ENCODE measurements around the gene FAM13A. TPM values are rescaled to one million over a fixed set of nuclear protein-coding genes. Genes with fewer than 3 reads are reported as not detected.

Gene FAM13A
- total and polyA plus RNA-seq, 2 of the 13 experiments (the other 11 are each of a cell fraction or from before 2014, with no cell fraction given) = 1.2 to 36.2 TPM

GRCh38 chr4:88865466-88865865 lies 191.5 kb downstream of the FAM13A start:
- FAIRE-seq (no peak), ATAC-seq (no peak), DNase-seq (ENCODE audit: low spot score) (no peak)
- H3K27ac ChIP-seq (ENCODE audit: extremely low read length, insufficient read depth, low read length) = no peak overlapping the region
- no peak overlapping the region for H3K4me3 ChIP-seq (replicated peaks in 1 of 3; ENCODE audit: insufficient read depth in 1 of 3, low read depth in 2 of 3, low read length in 3 of 3)
- no TSS peak for BruUV-seq (replicated peaks)
- no peaks in the 10 kb centered on the region for H3K9me3 ChIP-seq (ENCODE audit: low read length)
- peaks cover 5% of the 10 kb centered on the region for H3K4me1 ChIP-seq (ENCODE audit: insufficient read depth, low read length)
- CTCF ChIA-PET (ENCODE audit: low intra/inter-chr PET ratio, low total read pairs) = no interaction called here
- H3K4me2 ChIP-seq (ENCODE audit: low read depth, low read length) = 0 out of 2 replicates have a peak overlapping the region, but pooled peaks have one; percentile 1
- H4K20me1 ChIP-seq (ENCODE audit: insufficient read depth, low read length) = no peaks in the 10 kb centered on the region
- no peaks in the 10 kb centered on the region for H3K36me3 ChIP-seq (replicated peaks in 1 of 2; ENCODE audit: control insufficient read depth in 1 of 2, insufficient read depth in 2 of 2, low read length in 2 of 2)
- in situ Hi-C loops (cut with HindIII; ENCODE audit: extremely low pct_ligation_motif_present, low pct_unique_long_range_greater_than_20kb) = no loop called here
- H3K27me3 ChIP-seq (ENCODE audit: control insufficient read depth in 1 of 2, insufficient read depth in 2 of 2, low read length in 2 of 2) = no peaks in the 10 kb centered on the region
- no peaks in the 10 kb centered on the region for H3K79me2 ChIP-seq (ENCODE audit: insufficient read depth, low read length)
- intact Hi-C loops (cut with micrococcal nuclease; ENCODE audit: unreplicated experiment) = no loop called here
- no peak overlapping the region for H3K9ac ChIP-seq (ENCODE audit: insufficient read depth, low read depth, low read length)
- WGBS (ENCODE audit: low lambda C conversion rate) = 36% methylated on average over 6 of the region's 6 CpGs
- no peak overlapping the region for H2AFZ ChIP-seq (ENCODE audit: low read length)
- POLR2A ChIA-PET = interaction anchor here (0.7 kb wide), 1 partner anchor 16 kb away, joined by 3 read pairs; no protein-coding TSS in a partner anchor
- TF ChIP-seq RORA (CRISPR knock-in tag; IDR thresholded peaks at IDR 0.05) = no peak
- TF ChIP-seq ZNF414 (CRISPR knock-in tag; IDR thresholded peaks at IDR 0.05) = no peak
- TF ChIP-seq KLF12 (CRISPR knock-in tag; IDR thresholded peaks at IDR 0.05; ENCODE audit: borderline replicate concordance) = no peak
- no peak for TF ChIP-seq IRF1 (CRISPR knock-in tag; IDR thresholded peaks at IDR 0.05; ENCODE audit: low read depth)
- TF ChIP-seq ZZZ3 (CRISPR knock-in tag; IDR thresholded peaks at IDR 0.05; ENCODE audit: borderline replicate concordance) = no peak
- no peak for TF ChIP-seq ZNF180 (CRISPR knock-in tag; IDR thresholded peaks at IDR 0.05; ENCODE audit: borderline replicate concordance, low read depth)
- no peak for TF ChIP-seq ZNF564 (CRISPR knock-in tag; IDR thresholded peaks at IDR 0.05)
- no peak for TF ChIP-seq EED (CRISPR knock-in tag; IDR thresholded peaks at IDR 0.05)
- TF ChIP-seq ZNF317 (CRISPR knock-in tag; IDR thresholded peaks at IDR 0.05) = no peak
- TF ChIP-seq TIGD3 (CRISPR knock-in tag; IDR thresholded peaks at IDR 0.05; ENCODE audit: borderline replicate concordance) = no peak
- TF ChIP-seq MTERF4 (CRISPR knock-in tag; IDR thresholded peaks at IDR 0.05) = no peak
- no peak for TF ChIP-seq TBP (CRISPR knock-in tag; IDR thresholded peaks at IDR 0.05)
- no peak for TF ChIP-seq PLSCR1 (CRISPR knock-in tag; IDR thresholded peaks at IDR 0.05; ENCODE audit: borderline replicate concordance)
- no peak for TF ChIP-seq IKZF5 (CRISPR knock-in tag; IDR thresholded peaks at IDR 0.05)
- TF ChIP-seq ZBTB37 (CRISPR knock-in tag; IDR thresholded peaks at IDR 0.05) = no peak
